ENCODE measurements around the gene HIRA.
"Not testable (repeated sequence)": the region's sequence is repeated elsewhere in the genome, so short reads cannot be mapped to it uniquely, and the experiment has no call there.

Gene HIRA

DNA sequence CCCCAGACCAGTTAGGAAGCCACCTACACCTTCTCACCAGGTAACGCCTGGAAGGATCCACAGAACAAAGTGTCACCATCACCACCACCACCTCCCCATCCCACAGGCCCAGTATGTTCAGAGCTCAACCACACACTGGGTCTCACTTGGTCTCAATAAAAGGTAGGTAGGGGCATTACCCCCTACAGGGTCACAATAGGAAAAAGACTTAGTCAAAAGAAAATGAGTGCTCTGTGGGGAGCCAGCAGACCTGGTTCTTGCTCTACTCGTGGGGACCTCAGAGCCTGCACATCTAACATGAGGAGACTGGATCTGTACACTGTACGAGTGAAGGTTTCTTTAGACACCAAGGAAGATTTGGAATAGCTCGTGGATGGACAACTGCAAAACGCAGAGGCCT lies 49.3 kb downstream of the HIRA start:
- DNase-seq (ENCODE audit: low read depth) = no peak

GRCh38 chr22:19378344-19378674 lies 53.2 kb downstream of the HIRA start:
- no peak for DNase-seq (ENCODE audit: low read depth)

GRCh38 chr22:19377565-19378343 lies 53.8 kb downstream of the HIRA start:
- no peak for DNase-seq (ENCODE audit: low read depth)

- no peak for DNase-seq (ENCODE audit: low read depth)
Measured at GRCh38 chr22:19376971-19377370, 54.6 kb downstream of the HIRA start.

DNA sequence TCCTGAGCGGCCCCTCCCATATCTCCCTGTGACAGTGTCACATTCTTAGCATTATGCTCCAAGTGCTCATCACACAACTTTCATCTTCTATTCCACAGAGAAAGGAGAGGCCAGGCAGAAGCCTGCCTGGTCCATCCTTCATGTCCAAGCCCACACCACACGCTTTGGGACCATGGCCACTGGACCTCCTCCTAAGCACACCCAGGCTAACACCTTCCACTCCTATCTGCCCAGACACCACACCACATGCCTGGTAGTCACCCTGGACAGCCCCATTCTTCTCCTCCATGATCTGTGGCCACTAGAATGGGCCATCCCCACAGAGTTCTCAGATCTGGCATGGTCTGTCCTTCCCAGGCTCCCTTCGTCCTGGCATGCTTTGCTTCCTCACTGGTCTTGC lies 55.3 kb downstream of the HIRA start:
- DNase-seq (ENCODE audit: low read depth) = no peak

DNA sequence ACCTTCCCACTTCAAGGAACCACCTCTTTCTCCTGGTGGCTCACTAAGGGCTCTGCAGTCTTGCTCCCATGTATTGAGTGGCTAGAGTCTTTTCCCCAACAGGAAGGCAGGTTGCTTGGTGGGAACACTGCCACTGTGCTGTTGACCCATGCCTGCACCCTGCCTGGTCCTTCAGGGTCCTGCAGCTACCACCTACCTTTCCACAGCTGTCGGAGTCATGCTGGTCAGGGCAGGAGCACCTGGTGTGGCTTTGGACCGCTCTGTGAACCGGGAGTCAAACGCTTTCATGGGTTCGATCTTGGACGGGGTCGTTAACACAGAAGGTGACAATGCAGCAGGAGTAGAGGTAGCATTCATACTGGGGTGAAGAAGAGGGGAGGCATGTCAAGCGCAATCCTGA lies 56.1 kb downstream of the HIRA start:
- DNase-seq (ENCODE audit: low read depth) = no peak

DNA sequence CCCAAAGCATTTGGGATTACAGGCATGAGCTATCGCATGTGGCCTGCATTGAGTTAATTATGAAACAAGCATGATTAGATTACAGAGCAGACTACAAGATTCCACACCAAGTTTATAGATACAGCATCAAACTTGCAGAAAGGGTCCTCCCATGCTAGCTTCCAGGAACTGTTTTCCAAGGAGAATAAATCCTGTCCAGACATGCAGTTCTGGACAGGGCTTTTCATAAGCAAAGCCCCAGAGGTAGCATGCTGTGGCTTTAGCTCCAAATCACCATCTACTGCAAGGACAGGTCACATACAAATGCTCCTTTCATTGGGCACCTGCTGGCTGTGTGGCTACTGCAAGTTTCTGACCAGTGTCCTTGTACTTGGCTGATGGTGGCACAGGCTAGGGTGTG lies 57.1 kb downstream of the HIRA start:
- DNase-seq (ENCODE audit: low read depth) = no peak

DNA sequence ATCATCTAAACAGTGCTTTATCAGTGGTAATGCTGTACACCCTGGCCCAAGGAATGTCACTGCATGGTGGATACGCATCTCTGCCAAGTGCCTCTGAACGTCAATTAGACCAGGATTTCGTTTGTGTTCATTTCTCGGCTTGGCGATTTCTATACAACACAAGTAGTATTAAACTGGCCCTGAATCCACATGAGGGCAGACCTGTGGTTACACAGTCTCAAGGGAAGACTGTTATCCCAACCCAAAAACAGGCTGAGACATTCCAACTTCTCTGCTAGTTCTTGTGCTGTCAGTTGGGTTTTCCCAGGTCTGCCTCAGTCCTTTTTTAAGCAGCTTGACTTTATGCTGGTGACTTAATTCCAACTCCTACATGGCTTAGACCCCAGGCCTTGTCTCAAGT lies 58.1 kb downstream of the HIRA start:
- no peak for DNase-seq (ENCODE audit: low read depth)

DNA sequence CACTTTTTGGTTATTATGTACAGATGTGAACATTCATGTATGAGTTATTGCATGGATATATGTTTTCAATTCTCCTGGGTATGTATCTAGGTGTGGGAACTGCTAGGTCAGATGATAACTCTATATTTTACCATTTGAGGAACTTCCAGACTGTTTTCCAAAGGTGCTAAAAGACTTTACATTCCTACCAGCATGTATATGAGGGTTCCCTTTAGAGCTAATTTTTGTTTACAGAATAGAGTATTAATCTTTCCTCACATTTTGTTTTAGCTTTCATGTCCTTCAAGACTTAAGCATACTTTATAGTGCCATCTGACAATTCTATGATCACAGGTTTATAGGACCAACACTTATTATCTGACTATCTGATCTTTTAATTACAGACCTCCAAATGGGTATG lies 59.6 kb downstream of the HIRA start:
- DNase-seq (ENCODE audit: low read depth) = no peak

DNA sequence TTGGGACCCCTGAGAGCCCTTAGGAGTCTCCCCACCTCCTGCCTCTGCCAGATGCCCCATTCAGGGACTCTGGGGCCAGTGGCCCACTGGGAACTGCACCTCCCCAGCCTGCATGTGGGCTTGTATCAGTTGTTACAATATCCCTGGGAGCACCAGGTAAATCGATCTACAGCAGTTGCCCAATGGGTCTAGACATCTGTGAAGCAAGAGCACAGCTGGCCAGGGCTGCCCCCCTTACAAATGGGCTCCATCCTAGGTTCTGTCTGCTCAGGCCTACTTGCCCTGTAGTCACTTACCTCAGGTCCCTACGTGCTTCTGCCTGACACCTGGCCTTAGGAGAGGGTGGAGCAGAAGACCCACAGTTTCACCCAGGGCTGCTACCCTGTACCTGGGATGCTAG lies 62.7 kb downstream of the HIRA start:
- no peak for DNase-seq (ENCODE audit: low read depth)

GRCh38 chr22:19367763-19368367 lies 63.7 kb downstream of the HIRA start:
- no peak for DNase-seq (ENCODE audit: low read depth)

GRCh38 chr22:19363541-19363940 lies 68.0 kb downstream of the HIRA start:
- DNase-seq (ENCODE audit: low read depth) = not testable (repeated sequence)

DNA sequence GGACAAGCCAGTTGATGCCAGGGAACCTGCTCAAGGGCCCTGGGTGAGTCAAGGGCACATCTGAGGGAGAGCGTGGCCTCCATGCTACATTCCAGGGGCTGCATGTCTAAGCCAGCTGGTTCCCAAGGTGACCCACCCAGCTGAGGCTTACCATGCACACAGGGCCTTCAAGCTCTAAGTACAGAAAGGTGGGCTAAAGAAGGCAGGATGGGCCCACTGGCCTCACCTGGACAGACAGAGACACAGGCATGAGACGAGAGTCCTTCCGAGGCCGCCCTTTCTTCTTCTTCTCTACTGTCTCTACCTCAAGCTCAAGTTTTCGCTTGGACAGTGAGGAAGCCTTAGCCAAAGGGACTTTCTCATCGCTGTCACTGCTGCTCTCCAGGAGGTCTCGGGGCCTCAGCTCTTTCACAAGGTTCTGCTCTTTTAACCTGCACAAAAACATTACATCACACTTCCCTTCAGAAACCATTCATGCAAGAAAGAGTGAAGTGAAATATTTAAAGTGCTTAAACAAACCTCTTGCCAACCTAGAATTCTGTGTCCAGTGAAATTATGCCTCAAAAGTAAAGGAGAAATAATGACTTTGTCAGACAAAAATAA lies 69.9 kb downstream of the HIRA start:
- no peak for DNase-seq (ENCODE audit: low read depth)

DNA sequence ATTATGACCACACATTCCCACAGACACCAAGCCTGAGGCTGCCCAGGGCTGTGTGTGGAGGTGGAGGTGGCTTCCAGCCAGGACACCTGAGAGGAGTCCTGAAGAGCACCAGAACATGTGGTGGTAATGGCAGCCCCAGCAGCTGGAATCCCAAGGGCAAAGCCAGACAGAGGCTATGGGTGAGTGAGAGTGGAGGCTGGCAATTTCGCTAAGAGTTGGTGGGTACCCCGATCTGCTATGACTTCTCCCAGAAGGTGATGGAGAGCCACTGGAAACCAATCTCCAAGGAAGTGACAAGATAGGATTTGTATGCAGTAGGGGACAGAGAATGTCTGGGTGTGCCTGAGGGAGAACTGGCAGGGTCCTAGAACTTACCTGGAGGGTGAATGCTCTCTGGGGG lies 70.7 kb downstream of the HIRA start:
- no peak for DNase-seq (ENCODE audit: low read depth)

DNA sequence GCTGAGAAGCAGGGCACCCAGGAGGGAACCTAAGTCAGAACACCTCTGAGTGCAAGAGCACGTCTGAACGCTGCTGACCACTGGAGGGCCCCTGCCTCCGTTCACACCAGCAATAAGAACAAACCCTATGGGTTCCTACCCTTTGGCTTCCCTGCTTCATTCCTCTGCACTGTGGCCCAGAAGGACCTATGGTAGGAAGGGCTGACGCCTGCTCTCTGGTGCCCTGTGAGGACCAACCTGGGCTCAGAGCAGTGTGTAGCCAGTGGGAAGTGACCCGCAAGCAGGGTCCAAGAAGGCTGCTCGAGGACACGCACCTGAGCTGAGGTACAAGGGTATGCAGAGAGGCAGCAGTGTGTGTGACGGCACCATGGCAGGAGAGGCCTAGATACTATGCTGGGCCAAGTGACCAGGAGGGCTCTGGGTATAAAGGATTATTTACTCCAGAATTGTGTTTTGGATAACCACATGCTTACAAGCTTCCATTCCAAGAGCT lies 71.2 kb downstream of the HIRA start:
- no peak for DNase-seq (ENCODE audit: low read depth)

- DNase-seq (ENCODE audit: low read depth) = no peak
Measured at GRCh38 chr22:19359554-19360299, 71.8 kb downstream of the HIRA start.

DNA sequence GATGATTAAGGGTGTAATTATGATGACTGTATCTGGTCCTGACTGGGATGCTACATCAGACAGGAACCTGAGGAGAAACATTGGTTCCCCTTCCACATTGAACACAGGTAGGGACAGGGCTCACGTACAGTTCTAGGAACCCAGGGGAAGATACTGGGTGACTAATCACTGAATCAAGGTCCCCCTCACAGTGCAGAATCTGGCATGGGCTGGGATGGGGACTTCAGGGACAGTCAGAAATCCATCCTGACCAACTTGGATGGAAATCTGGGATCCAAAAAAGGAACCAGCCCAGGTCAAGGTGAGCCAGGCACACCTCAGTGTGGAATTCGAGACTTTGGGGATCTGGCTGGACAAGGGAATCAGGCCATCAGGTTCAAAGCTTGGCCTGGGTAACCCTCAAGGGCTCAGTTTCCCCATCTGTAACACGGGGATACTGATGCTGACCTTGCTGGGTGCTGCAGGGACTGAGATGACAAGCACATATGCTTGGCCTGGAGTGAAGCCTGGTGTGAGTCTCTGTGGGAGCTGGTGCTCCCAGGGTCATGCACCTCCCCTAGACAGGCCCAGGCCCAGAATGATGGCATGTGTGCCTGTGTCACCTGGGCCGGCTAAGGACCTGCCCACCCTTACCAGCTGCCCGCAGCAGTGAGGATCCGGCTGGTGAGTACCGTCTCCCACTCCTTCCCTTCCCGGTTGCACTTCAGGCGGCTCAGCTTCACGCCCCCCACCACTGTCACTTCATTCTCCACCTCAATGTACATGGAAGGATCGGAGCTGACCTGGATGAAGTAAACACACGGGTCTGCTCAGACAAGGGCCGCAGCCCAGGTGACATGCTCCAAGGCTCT lies 72.6 kb downstream of the HIRA start:
- no peak for DNase-seq (ENCODE audit: low read depth)

DNA sequence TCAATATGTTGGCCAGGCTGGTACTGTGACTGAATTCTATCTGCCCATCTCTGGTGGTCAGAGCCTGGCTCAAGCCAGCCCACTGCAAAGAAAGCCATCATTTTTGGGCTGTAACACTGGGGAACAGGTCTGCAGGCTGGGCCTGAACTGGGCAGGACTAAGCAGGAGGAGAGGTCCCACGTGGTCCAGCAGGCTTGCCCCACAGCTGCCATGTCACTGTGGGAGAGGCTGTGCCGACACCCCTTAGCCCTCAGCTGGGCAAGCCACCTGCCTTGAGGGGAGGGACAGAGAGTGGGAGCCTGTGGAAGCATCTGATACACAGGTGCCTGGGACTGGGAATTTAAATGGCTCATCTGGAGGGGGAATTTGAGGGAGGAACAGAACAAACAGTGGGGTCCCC lies 73.3 kb downstream of the HIRA start:
- no peak for DNase-seq (ENCODE audit: low read depth)

DNA sequence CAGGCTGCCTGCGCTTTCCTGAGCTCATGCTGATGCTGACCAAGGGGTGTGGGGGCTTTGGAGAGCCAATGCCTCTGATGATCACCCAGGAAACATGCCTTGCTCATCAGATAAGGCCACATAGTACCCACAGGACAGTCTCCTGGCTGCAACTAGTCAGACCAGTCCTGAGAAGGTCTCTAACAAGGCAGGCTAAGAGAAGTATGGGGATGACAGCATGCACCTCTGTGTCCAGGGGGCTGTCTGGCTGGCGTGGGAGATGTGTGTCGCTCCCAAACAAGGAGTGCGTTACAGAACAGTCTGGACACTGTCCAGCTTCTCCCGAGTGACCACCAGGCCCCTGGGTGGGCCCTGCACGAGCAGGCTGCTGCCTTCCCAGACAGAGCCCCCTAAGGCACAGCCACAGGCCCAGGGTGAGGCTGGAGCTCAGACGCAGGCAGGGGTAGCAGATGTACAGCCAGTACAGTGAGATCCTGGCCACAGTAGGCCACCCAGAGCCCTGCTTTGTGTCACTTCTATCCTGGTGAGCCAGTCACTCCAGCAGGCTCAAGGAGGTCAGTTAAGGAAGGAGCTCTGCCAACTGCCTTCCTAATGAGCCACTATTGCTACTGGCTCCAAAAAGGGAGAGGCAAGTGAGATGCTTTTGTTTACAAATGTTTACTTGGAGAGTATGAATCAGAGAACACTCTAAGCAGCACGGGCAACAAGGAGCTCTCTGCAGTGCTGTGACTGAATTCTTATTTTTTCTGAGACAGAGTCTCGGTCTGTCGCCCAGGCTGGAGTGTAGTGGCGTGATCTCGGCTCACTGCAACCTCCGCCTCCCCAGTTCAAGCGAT lies 74.0 kb downstream of the HIRA start:
- no peak for DNase-seq (ENCODE audit: low read depth)

DNA sequence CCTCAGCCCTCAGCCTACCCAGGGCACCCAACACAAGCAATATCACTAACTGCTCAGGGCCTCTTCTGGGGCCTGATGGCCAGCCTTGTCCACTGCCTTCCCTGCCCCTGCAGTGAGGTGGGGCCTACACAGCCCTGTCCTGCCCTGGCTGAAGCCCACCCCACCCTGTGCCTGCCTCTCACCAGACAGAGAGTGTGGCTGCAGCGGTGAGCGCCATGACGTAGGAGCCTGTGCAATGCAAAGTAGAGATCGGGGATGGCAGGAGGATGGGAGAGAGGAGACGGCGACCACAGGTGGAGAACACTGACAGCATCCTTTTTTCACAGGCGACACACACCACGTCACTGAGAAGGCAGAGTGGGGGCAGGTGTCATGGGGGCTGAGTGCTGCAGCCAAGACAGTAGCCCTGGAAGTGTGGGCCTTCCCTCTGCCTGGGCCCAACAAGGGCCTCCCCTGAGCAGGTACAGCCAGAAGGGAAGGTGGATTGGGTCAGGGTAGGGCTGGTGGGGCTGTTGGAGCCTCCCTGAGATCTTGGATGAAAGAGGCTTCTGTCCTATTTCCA lies 74.7 kb downstream of the HIRA start:
- DNase-seq (ENCODE audit: low read depth) = no peak
